Uterus (tissue), 2 donors: ENCODE data around the gene SP6.

Experiments
- POLR2A ChIP-seq, 2 donors: fragments of 450-650 bp; IDR thresholded peaks; one replicate each; pipeline ENCODE4 v1.6.1; 2016; ENCODE audit warnings: antibody characterized with exemption in 2 of 2, mild to moderate bottlenecking in 1 of 2, moderate library complexity in 1 of 2
- TF ChIP-seq, protein P1 (sequence below), 4 experiments: fragments of 200-600 bp in 2 of 4; fragments of 450-650 bp in 2 of 4; sonication (generic) in 2 of 4; IDR thresholded peaks; one replicate each; pipeline ENCODE4 v1.5.1; 2016 to 2019; ENCODE audit warnings: antibody characterized with exemption in 4 of 4, mild to moderate bottlenecking in 2 of 4, moderate library complexity in 1 of 4

GRCh38 chr17:47812146-47812920, 38.6 kb downstream of the SP6 start:
- TF ChIP-seq, protein P1, sequence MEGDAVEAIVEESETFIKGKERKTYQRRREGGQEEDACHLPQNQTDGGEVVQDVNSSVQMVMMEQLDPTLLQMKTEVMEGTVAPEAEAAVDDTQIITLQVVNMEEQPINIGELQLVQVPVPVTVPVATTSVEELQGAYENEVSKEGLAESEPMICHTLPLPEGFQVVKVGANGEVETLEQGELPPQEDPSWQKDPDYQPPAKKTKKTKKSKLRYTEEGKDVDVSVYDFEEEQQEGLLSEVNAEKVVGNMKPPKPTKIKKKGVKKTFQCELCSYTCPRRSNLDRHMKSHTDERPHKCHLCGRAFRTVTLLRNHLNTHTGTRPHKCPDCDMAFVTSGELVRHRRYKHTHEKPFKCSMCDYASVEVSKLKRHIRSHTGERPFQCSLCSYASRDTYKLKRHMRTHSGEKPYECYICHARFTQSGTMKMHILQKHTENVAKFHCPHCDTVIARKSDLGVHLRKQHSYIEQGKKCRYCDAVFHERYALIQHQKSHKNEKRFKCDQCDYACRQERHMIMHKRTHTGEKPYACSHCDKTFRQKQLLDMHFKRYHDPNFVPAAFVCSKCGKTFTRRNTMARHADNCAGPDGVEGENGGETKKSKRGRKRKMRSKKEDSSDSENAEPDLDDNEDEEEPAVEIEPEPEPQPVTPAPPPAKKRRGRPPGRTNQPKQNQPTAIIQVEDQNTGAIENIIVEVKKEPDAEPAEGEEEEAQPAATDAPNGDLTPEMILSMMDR (IDR thresholded peaks at IDR 0.05), result no peak
- TF ChIP-seq POLR2A (IDR thresholded peaks at IDR 0.05), result no peak
